Left renal cortex interstitium (tissue), 4 donors: ENCODE data around the gene TTC28. TPM values are rescaled to one million over a fixed set of nuclear protein-coding genes. Genes with fewer than 3 reads are reported as not detected.
"Not testable (repeated sequence)": the region's sequence is repeated elsewhere in the genome, so short reads cannot be mapped to it uniquely, and the experiment has no call there.

ENCODE experiments used
- DNase-seq, 4 donors: peaks; one replicate each; pipeline ENCODE4 v3.0.0-alpha.2; 2013; ENCODE audit warnings: low read depth in 4 of 4, low spot score in 2 of 4, missing footprints in 1 of 4
- polyA plus RNA-seq, 4 donors: library from polyadenylated mRNA; unstranded; fragments of 120-200 nt; gene quantifications; one replicate each; pipeline ENCODE4 v1.2.1, GENCODE V29; 2013; ENCODE audit not compliant: insufficient read length in 4 of 4

The TTC28 gene
- polyA plus RNA-seq, 4 donors, result 26.0 to 49.6 (median 35.9) TPM

GRCh38 chr22:28609921-28610320 lies 69.7 kb downstream of the TTC28 start:
- DNase-seq, result no peak

- DNase-seq, result no peak
These were observed 71.1 kb downstream of the TTC28 start for GRCh38 chr22:28608546-28608945.

DNA sequence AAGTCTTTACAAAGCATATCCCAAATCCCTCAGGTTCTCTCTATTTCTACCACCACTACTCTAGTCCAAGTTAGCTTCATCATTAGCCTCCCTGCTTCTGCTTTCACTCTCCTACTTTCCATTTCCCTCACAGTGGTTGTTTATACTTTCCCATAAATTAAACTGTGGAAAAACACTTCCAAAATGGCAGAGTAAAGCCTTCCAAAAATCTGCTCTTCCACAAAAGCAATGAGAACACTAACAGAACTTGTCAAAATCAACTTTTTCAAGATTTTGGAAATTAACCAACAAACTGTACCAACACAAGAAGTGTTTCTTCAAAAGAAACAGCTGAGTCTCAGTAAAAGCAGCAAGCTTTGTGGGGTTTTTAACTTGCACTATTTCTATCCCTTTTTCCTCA lies 71.8 kb downstream of the TTC28 start:
- no peak for DNase-seq

GRCh38 chr22:28604966-28605761 lies 74.5 kb downstream of the TTC28 start:
- no peak for DNase-seq

DNA sequence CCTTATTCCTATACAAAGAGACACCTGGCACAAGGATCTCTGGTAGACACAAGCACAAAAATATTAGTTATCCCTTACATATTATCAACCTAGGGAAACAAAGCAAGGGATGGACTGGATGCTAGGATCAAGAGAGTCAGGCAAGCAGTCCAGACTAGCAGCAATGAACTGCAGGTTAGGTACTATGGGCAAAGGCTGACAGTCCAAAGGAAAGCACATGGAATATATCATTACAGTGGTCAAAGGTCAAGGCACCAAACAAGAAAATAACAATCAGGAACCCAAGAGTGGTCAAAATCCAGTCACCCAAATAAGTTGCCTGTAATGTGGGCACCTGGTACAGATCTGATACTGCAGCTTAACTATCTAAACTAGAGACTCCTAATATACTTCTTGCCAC lies 77.7 kb downstream of the TTC28 start:
- no peak for DNase-seq

DNA sequence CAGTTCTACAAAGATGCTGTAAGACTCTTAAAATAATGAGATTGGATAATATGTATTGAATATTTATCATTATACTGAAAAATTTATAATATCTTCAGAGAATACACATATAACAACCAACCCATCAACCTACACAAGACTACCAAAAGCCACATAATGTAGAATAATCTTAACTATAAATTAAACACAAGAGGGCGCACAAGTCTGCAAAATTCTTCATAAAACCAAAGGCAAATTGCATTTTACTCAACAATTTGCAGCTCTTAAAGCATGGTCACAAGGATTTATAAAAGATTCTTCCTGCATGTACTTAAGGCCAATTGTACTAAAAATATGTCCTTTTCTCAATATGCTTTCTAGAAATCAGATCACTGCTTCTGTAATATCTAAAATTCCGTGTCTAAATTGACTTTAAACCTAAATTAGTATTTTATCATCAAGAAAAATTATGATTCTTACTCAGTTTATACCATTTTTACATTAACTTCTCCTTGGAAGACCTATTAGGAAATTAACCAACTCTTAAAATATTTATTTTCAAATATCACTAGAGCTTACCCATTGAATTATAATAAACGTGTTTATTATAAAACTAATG lies 79.0 kb downstream of the TTC28 start:
- no peak for DNase-seq

DNA sequence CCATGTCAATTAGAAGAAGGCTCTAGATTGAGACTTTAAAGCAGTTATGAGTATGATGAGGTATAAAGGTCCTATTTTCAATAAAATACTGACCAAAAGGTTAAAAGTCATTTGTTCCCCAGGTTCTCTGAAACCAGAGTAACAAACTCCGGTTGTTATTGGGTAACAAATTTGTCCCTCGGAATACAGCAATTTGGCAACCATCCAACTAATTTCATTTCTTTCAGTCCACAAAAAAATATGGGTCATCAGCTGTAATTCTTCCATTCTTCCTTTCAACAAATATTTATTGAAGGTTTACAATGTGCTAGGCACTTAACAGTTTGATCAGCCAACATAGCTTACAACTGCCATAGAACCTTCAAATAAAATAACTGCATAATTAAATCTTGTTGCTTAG lies 79.9 kb downstream of the TTC28 start:
- no peak for DNase-seq

DNA sequence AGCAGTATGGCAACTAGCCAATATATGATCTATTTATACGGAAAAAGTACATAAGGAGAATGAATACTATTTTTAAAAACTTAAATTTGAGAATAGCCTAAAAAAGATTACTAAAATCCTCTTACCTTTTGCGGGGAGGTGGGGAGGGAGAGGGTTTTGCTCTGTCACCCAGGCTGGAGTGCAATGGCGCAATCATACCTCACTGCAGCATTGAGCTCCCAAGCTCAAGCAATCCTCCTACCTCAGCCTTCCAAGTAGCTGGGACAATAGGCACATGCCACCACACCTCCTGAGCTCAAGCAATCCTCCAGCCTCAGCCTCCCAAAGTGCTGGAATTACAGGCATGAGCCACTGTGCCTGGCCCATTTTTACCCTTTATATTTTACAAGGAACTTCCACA lies 82.0 kb downstream of the TTC28 start:
- no peak for DNase-seq

DNA sequence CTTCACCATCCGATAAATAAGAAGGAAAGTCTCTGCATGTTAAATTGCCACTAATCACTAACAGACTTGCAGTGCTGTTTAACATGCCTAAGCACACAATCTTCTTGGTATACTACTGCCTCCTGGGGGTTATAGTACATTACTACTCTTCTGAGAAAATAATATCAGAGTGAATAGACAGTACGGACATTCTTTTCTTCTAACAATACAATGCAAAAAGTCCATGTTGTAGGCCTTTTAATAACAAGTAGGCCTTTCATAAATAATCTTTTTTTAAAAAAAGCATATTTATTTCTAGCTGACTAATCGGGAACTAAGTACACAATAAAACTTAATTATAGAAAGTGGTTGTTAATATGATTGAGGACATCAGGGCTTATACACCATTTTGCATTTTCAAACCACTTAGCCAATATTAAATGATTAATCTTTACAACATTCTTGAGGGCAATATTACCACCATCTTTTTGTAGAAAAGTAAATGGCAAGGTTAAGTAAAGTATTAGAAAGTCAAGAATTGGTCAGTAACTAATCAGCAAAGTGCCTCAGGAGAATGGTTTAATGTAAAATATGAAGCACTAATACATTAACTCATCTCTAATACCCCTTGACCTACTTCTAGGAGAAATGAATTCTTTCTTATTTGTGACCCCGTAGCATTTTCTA lies 84.7 kb downstream of the TTC28 start:
- no peak for DNase-seq

DNA sequence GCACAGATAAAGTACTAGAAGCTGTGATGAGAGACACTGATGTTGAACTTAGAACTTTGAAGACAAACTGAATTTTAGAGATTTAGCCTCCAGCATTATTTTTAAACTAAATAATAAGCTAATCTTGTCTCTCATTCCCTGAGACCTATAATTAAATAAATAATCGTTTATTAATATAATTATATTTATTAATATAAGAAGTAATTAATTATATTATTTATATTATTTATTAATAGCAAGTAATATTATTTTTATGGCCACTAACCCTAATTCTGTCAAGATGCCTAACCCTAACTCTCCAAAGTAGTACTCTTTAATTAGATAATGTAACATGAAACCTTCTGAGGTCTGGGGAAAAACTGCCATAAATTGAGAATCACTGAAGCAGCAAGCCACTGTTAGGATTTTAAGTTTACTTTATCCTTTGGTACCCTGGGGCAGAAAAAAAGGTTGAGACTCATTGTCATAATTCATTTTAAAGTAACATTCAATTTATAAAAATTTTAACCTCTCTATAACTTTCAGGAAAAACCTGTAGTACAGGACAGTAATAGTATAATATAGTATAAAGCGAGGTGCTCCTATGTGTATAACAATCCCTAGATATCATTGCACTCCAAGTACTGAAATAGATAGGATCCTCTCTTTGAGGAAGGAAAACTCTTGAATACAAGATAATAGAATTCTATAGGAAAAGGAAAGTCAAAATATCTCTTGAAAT lies 85.4 kb downstream of the TTC28 start:
- peak in 1 of 4 donors; percentile 58 for DNase-seq

- DNase-seq, result no peak
These were observed 86.3 kb downstream of the TTC28 start for GRCh38 chr22:28593299-28593698.

GRCh38 chr22:28589102-28589750 lies 90.4 kb downstream of the TTC28 start:
- no peak for DNase-seq

- no peak for DNase-seq
These were observed 94.3 kb downstream of the TTC28 start for GRCh38 chr22:28585324-28585723.

DNA sequence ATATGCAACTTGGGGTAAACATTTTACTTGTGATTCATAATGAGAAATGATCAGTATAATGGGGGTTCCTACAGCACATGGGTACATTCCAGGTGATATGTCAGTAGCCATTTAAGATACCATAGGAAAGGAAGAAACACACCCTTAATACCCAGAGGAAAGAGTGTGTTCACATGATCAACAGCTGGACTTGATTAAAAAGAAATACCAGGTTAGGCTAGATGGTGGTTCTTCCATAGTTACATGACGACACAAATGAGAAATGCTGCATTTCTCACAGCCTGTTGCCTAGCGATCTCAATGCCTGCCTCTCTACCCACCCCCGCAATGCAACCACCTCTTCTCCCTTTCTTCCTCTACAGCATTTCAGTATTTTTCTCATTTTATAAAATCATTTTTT lies 96.8 kb downstream of the TTC28 start:
- DNase-seq, result no peak

DNA sequence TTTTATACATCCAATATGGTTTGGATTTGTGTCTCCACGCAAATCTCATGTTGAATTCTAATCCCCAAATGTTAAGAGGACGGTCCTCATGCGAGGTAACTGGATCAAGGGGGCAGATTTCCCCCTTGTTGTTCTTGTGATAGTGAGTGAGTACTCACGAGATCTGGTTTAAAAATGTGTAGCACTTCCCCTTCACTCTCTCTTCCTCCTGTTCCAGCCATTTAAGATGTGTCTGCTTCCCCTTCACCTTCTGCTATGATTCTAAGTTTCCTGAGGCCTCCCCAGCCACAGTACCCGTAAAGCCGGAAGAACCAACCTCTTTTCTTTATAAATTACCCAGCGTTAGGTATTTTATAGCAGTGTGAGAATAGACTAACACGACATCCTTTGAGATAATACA lies 98.6 kb downstream of the TTC28 start:
- no peak for DNase-seq

DNA sequence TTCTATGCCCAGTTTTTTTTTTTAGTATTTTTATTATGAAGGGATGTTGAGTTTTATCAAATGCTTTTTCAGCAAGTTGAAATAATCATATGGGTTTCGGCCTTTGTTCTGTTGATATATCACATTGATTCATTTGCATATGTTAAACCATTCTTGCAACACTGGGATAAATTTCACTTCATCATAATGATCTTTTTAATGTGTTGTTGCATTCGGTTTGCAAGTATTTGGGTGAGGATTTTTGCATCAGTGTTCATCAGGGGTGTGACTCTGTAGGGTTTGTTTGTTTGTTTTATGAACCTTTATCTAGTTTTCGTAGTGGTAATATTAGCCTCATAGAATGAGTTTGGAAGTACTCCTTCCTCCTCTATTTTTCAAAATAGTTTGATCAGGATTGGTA lies 103.5 kb downstream of the TTC28 start:
- DNase-seq, result no peak

GRCh38 chr22:28574159-28574788 lies 105.4 kb downstream of the TTC28 start:
- no peak for DNase-seq

DNA sequence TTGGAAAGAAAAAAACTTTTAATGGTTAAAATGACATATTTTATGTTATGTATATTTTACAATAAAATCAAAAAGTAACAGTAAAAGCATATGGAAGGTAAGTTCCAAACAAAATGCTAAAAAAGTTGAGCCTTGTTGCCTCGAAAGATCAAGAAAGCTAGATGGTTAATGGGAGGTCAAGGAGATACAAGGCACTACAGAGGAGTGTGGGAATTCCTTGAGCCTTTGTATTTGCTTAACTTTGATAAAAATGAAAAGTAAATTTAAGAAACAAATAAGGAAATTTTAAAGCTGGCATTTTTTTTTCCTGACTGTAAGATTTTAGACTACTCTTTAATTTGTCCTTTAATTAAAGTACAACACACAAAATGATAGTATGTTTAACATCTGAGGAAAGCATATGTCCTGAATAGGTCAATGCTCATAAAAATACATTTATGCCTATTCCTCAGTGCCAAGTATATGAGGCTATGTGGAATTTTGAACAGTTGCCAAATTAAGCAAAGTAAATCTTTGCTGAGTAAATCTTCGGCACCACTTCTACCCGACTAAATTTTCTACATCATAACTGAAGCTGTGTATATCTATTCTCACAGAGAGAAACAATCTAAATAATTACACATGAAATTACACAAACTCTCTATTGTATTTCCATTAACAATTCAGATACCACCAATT lies 108.8 kb downstream of the TTC28 start:
- DNase-seq, result no peak

- DNase-seq, result not testable (repeated sequence)
These were observed 110.7 kb downstream of the TTC28 start for GRCh38 chr22:28568974-28569373.

DNA sequence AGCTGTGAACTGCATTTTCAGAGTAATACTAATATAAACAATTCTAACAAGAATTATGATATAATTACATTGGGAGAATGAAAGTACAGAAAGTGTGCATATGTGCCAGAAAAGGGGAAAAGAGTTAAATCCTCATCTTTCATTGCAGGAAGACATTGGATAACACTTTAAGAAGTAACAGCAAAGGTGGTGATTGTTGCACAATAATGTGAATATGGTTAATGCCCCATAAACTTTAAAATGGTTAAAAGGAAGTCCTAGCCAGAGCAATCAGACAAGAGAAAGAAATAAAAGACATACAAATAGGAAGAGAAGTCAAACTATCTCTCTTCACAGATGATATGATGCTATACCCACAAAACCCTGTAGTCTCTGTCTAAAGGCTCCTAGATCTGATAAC lies 111.5 kb downstream of the TTC28 start:
- no peak for DNase-seq
